ENCODE measurements around the gene TNNI3. TPM values are rescaled to one million over a fixed set of nuclear protein-coding genes. Genes with fewer than 3 reads are reported as not detected.
A peak's percentile ranks its signal among the peaks of the same experiment; 100 is the strongest.
"Not testable (repeated sequence)": the region's sequence is repeated elsewhere in the genome, so short reads cannot be mapped to it uniquely, and the experiment has no call there.

TNNI3 gene
- total and polyA plus RNA-seq, 2 of the 4 experiments (the other 2 are of a cell fraction): not detected

DNA sequence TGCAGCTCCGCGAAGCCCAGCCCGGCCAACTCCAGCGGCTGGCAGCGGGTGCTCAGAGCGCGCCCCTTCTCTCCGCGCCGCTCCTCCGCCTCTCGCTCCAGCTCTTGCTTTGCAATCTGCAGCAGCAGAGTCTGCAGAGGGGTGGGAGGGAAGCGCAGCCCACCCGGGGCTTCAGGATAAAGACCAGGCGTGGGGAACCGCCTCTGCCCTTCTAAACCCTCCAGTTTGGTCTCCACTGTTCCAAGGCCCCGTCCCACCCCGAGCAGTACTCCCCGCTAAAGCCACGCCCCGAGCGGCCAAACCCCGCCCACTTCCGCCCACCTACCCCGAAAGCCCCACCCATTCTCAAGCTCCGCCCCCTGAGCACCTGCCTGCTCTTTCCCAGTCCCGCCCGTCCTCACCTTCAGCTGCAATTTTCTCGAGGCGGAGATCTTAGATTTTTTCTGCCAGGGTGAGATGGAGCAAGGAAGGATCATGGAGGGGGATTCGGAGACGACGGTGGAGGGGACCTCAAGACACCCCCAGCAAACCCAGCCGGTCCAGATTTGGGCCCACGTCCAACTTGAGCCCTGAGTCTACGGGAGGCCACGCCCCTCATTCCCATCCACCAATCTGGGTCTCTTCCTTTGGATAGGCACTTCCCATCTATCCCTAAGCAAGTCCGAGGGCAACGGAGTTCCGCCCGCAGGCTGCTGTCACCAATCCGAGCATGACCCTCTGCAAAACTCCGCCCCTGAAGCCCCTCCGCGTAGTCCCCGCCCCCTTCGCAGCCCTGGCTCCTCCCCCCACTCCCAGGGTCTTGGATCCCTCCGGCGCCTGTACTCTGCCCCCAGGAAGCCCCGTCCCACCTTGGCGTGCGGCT, 1.1 kb downstream of the TNNI3 start (continued):
- no peak for TF ChIP-seq BHLHE40 (IDR thresholded peaks at IDR 0.05; ENCODE audit: low read depth, low read length)

DNA sequence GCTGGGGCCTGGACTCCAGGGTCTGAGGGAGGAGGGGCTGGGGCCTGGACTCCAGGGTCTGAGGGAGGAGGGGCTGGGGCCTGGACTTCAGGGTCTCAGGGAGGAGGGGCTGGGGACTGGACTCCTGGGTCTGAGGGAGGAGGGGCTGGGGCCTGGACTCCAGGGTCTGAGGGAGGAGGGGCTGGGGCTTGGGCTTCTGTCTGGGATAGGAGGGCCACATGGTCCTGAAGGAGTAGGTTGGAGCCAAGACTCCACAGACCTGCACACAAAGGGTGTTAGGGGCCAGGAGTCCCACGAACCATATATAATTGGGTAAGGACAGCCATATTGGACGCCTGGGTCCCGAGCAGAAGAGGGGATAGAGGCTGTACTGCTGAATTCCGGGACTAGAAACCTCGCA, 1.7 kb downstream of the TNNI3 start:
- POLR2A ChIA-PET (ENCODE audit: unreplicated experiment); H3K9me1 ChIP-seq (ENCODE audit: insufficient read depth, low read length); H3K9me3 ChIP-seq (ENCODE audit: control insufficient read depth, insufficient read depth, low read length); H3K56ac ChIP-seq (ENCODE audit: extremely low read depth, insufficient read depth, low read length); intact Hi-C loops (cut with micrococcal nuclease); H3K4me3 ChIP-seq (ENCODE audit: insufficient read depth, low read depth, low read length); CTCF ChIA-PET; H4K20me1 ChIP-seq (ENCODE audit: insufficient read depth, low read length); H3K23ac ChIP-seq (ENCODE audit: low read depth, low read length); H4K8ac ChIP-seq (ENCODE audit: low read depth in 2 of 2, low read length in 2 of 2); H3K9ac ChIP-seq (ENCODE audit: low read depth, low read length); H3K4me1 ChIP-seq (ENCODE audit: control insufficient read depth, insufficient read depth, low read length); H3K18ac ChIP-seq (ENCODE audit: low read depth, low read length); DNase-seq; H2BK5ac ChIP-seq (ENCODE audit: low read depth, low read length, poor library complexity, severe bottlenecking); H2BK120ac ChIP-seq (ENCODE audit: low read depth, low read length); ATAC-seq (ENCODE audit: low read depth); H2BK20ac ChIP-seq (ENCODE audit: low read depth, low read length); H4K5ac ChIP-seq (ENCODE audit: low read depth, low read length); in situ Hi-C loops (cut with MboI; ENCODE audit: low sequenced_read_pairs); H2AK5ac ChIP-seq (ENCODE audit: low read depth, low read length); dilution Hi-C loops (cut with HindIII; ENCODE audit: low sequenced_read_pairs, unreplicated experiment); H3K36me3 ChIP-seq (ENCODE audit: control insufficient read depth, insufficient read depth, low read length); BruUV-seq (replicated peaks); H4K91ac ChIP-seq (ENCODE audit: insufficient read depth, low read depth, low read length); H3K79me1 ChIP-seq (ENCODE audit: low read depth in 1 of 2, low read length in 2 of 2); H3K4ac ChIP-seq (ENCODE audit: low read depth, low read length); H2AK9ac ChIP-seq (replicated peaks; ENCODE audit: low read depth, low read length, poor library complexity); H3K27ac ChIP-seq (ENCODE audit: insufficient read depth, low read length); H2BK15ac ChIP-seq (ENCODE audit: low read depth, low read length); H3K14ac ChIP-seq (replicated peaks; ENCODE audit: low read depth, low read length): not testable (repeated sequence)
- 0% methylated on average over 1 of the region's 5 CpGs; no CpG with 5 or more reads in 1 of the 2 experiments for WGBS, 2 experiments (ENCODE audit: extremely low coverage in 2 of 2, insufficient read length in 1 of 2)
- peak overlapping the region; percentile 72 for H2AFZ ChIP-seq (replicated peaks; ENCODE audit: low read length, poor library complexity)
- H3K27me3 ChIP-seq (ENCODE audit: control insufficient read depth, insufficient read depth, low read length): peaks cover 29% of the 10 kb centered on the region
- peak overlapping the region; percentile 7; the same call in 1 of the 2 replicates for H3K4me2 ChIP-seq (ENCODE audit: low read depth, low read length)
